Measurements from ENCODE around the gene SEM1.

GRCh38 chr7:96694082-96694481, 15.6 kb downstream of the SEM1 start:
- TF ChIP-seq CTCF (IDR thresholded peaks at IDR 0.05 in 2 of 3, conservative IDR thresholded peaks at IDR 0.05 in 1 of 3; ENCODE audit: insufficient read depth in 2 of 3, low read depth in 1 of 3, low read length in 3 of 3) (no peak), ELF1 (tag; IDR thresholded peaks at IDR 0.05) (no peak), L3MBTL2 (IDR thresholded peaks at IDR 0.05) (no peak), AFF4 (CRISPR knock-in tag; IDR thresholded peaks at IDR 0.05) (no peak), EZH2 (IDR thresholded peaks at IDR 0.05; ENCODE audit: borderline replicate concordance, low read depth, low read length) (no peak), STAG1 (CRISPR knock-in tag; IDR thresholded peaks at IDR 0.05; ENCODE audit: borderline replicate concordance) (no peak), POLR2A (conservative IDR thresholded peaks at IDR 0.05) (no peak), SRF (CRISPR knock-in tag; IDR thresholded peaks at IDR 0.05) (no peak), POLR2AphosphoS2 (IDR thresholded peaks at IDR 0.05; ENCODE audit: low read length) (no peak), JUN (IDR thresholded peaks at IDR 0.05; ENCODE audit: borderline replicate concordance, low read depth, low read length) (no peak), JUN (CRISPR knock-in tag; IDR thresholded peaks at IDR 0.05; ENCODE audit: borderline replicate concordance) (no peak), NFYB (IDR thresholded peaks at IDR 0.05; ENCODE audit: extremely low read depth, insufficient read length) (no peak)
